ENCODE results near the gene PROSER1.
A peak's percentile ranks its signal among the peaks of the same experiment; 100 is the strongest.

The PROSER1 gene

GRCh38 chr13:39038569-39039030 is 711 bp upstream of the PROSER1 start:
- Mint-ChIP-seq H3K9me3 (ENCODE audit: low read depth) (no peaks in the 10 kb centered on the region), H3K27me3 (no peaks in the 10 kb centered on the region), H3K4me3 (peak overlapping the region; percentile 99), H3K4me1 (ENCODE audit: low read depth) (peaks cover 48% of the 10 kb centered on the region), H3K27ac (peak overlapping the region; percentile 99), H3K36me3 (no peaks in the 10 kb centered on the region)

GRCh38 chr13:39037410-39037879 is 444 bp downstream of the PROSER1 start:
- Mint-ChIP-seq H3K9me3 (ENCODE audit: low read depth) (no peaks in the 10 kb centered on the region), H3K27me3 (no peaks in the 10 kb centered on the region), H3K4me3 (peak overlapping the region; percentile 99), H3K27ac (peak overlapping the region; percentile 99), H3K4me1 (ENCODE audit: low read depth) (peaks cover 54% of the 10 kb centered on the region), H3K36me3 (no peaks in the 10 kb centered on the region)

GRCh38 chr13:39036212-39036611 is 1.7 kb downstream of the PROSER1 start:
- Mint-ChIP-seq H3K27ac (peak overlapping the region; percentile 88), H3K4me1 (ENCODE audit: low read depth) (peaks cover 57% of the 10 kb centered on the region), H3K36me3 (no peaks in the 10 kb centered on the region)

GRCh38 chr13:39035799-39036198 is 2.1 kb downstream of the PROSER1 start:
- H3K27me3 Mint-ChIP-seq, result no peaks in the 10 kb centered on the region
- peak overlapping the region; percentile 97 for H3K4me3 Mint-ChIP-seq
- H3K4me1 Mint-ChIP-seq (ENCODE audit: low read depth), result peaks cover 55% of the 10 kb centered on the region
- peak overlapping the region; percentile 88 for H3K27ac Mint-ChIP-seq
- H3K9me3 Mint-ChIP-seq (ENCODE audit: low read depth), result no peaks in the 10 kb centered on the region
- H3K36me3 Mint-ChIP-seq, result no peaks in the 10 kb centered on the region

More at GRCh38 chr13:39036212-39036611, 1.7 kb downstream of the PROSER1 start:
- H3K4me3 Mint-ChIP-seq, result peak overlapping the region; percentile 97
- no peaks in the 10 kb centered on the region for H3K27me3 Mint-ChIP-seq
- H3K9me3 Mint-ChIP-seq (ENCODE audit: low read depth), result no peaks in the 10 kb centered on the region

GRCh38 chr13:39035204-39035603 is 2.7 kb downstream of the PROSER1 start:
- H3K4me1 Mint-ChIP-seq (ENCODE audit: low read depth), result peaks cover 49% of the 10 kb centered on the region
- H3K9me3 Mint-ChIP-seq (ENCODE audit: low read depth), result no peaks in the 10 kb centered on the region
- no peaks in the 10 kb centered on the region for H3K27me3 Mint-ChIP-seq
- peak overlapping the region; percentile 88 for H3K27ac Mint-ChIP-seq
- peak overlapping the region; percentile 97 for H3K4me3 Mint-ChIP-seq
- H3K36me3 Mint-ChIP-seq, result no peaks in the 10 kb centered on the region

GRCh38 chr13:39034085-39034484 is 3.8 kb downstream of the PROSER1 start:
- no peaks in the 10 kb centered on the region for H3K9me3 Mint-ChIP-seq (ENCODE audit: low read depth)
- no peaks in the 10 kb centered on the region for H3K27me3 Mint-ChIP-seq
- no peaks in the 10 kb centered on the region for H3K36me3 Mint-ChIP-seq
- no peak overlapping the region for H3K27ac Mint-ChIP-seq
- H3K4me3 Mint-ChIP-seq, result peak overlapping the region; percentile 54
- H3K4me1 Mint-ChIP-seq (ENCODE audit: low read depth), result peaks cover 42% of the 10 kb centered on the region

GRCh38 chr13:39032150-39032549 is 5.7 kb downstream of the PROSER1 start:
- no peak overlapping the region for H3K4me3 Mint-ChIP-seq
- no peaks in the 10 kb centered on the region for H3K9me3 Mint-ChIP-seq (ENCODE audit: low read depth)
- H3K27me3 Mint-ChIP-seq, result no peaks in the 10 kb centered on the region
- peaks cover 38% of the 10 kb centered on the region for H3K4me1 Mint-ChIP-seq (ENCODE audit: low read depth)
- H3K27ac Mint-ChIP-seq, result no peak overlapping the region
- H3K36me3 Mint-ChIP-seq, result peaks cover 6% of the 10 kb centered on the region

GRCh38 chr13:39025433-39025839 is 12.5 kb downstream of the PROSER1 start:
- no peaks in the 10 kb centered on the region for H3K9me3 Mint-ChIP-seq (ENCODE audit: low read depth)
- H3K27ac Mint-ChIP-seq, result no peak overlapping the region
- no peak overlapping the region for H3K4me3 Mint-ChIP-seq
- H3K27me3 Mint-ChIP-seq, result no peaks in the 10 kb centered on the region
- H3K4me1 Mint-ChIP-seq (ENCODE audit: low read depth), result no peaks in the 10 kb centered on the region
- peaks cover 12% of the 10 kb centered on the region for H3K36me3 Mint-ChIP-seq

GRCh38 chr13:39023761-39024160 is 14.1 kb downstream of the PROSER1 start:
- Mint-ChIP-seq H3K36me3 (peaks cover 14% of the 10 kb centered on the region), H3K27ac (no peak overlapping the region)

GRCh38 chr13:39023316-39023715 is 14.6 kb downstream of the PROSER1 start:
- Mint-ChIP-seq H3K27ac (no peak overlapping the region), H3K4me3 (no peak overlapping the region), H3K9me3 (ENCODE audit: low read depth) (no peaks in the 10 kb centered on the region), H3K36me3 (peaks cover 14% of the 10 kb centered on the region), H3K27me3 (no peaks in the 10 kb centered on the region), H3K4me1 (ENCODE audit: low read depth) (no peaks in the 10 kb centered on the region)

More at GRCh38 chr13:39023761-39024160, 14.1 kb downstream of the PROSER1 start:
- Mint-ChIP-seq H3K4me3 (no peak overlapping the region), H3K27me3 (no peaks in the 10 kb centered on the region), H3K9me3 (ENCODE audit: low read depth) (no peaks in the 10 kb centered on the region), H3K4me1 (ENCODE audit: low read depth) (no peaks in the 10 kb centered on the region)

GRCh38 chr13:39020853-39021462 is 16.9 kb downstream of the PROSER1 start:
- peaks cover 9% of the 10 kb centered on the region for H3K36me3 Mint-ChIP-seq
- no peaks in the 10 kb centered on the region for H3K9me3 Mint-ChIP-seq (ENCODE audit: low read depth)
- no peak overlapping the region for H3K27ac Mint-ChIP-seq
- H3K4me3 Mint-ChIP-seq, result no peak overlapping the region
- peaks cover 2% of the 10 kb centered on the region for H3K4me1 Mint-ChIP-seq (ENCODE audit: low read depth)
- no peaks in the 10 kb centered on the region for H3K27me3 Mint-ChIP-seq

GRCh38 chr13:39016787-39017186 is 21.1 kb downstream of the PROSER1 start:
- no peaks in the 10 kb centered on the region for H3K27me3 Mint-ChIP-seq
- H3K27ac Mint-ChIP-seq, result peak overlapping the region; percentile 41
- no peak overlapping the region for H3K4me3 Mint-ChIP-seq
- H3K4me1 Mint-ChIP-seq (ENCODE audit: low read depth), result peaks cover 2% of the 10 kb centered on the region
- H3K9me3 Mint-ChIP-seq (ENCODE audit: low read depth), result no peaks in the 10 kb centered on the region
- peaks cover 21% of the 10 kb centered on the region for H3K36me3 Mint-ChIP-seq

- H3K4me3 Mint-ChIP-seq, result no peak overlapping the region
These were observed 21.8 kb downstream of the PROSER1 start for GRCh38 chr13:39016087-39016486.

GRCh38 chr13:39013462-39013861 is 24.4 kb downstream of the PROSER1 start:
- Mint-ChIP-seq H3K27me3 (no peaks in the 10 kb centered on the region), H3K4me3 (no peak overlapping the region), H3K9me3 (ENCODE audit: low read depth) (no peaks in the 10 kb centered on the region), H3K4me1 (ENCODE audit: low read depth) (peaks cover 2% of the 10 kb centered on the region), H3K27ac (no peak overlapping the region), H3K36me3 (peaks cover 25% of the 10 kb centered on the region)

More at GRCh38 chr13:39016087-39016486, 21.8 kb downstream of the PROSER1 start:
- peaks cover 2% of the 10 kb centered on the region for H3K4me1 Mint-ChIP-seq (ENCODE audit: low read depth)
- H3K27ac Mint-ChIP-seq, result no peak overlapping the region
- no peaks in the 10 kb centered on the region for H3K27me3 Mint-ChIP-seq
- H3K36me3 Mint-ChIP-seq, result peaks cover 23% of the 10 kb centered on the region
- no peaks in the 10 kb centered on the region for H3K9me3 Mint-ChIP-seq (ENCODE audit: low read depth)

- Mint-ChIP-seq H3K9me3 (ENCODE audit: low read depth) (no peaks in the 10 kb centered on the region), H3K27me3 (no peaks in the 10 kb centered on the region), H3K36me3 (peaks cover 25% of the 10 kb centered on the region), H3K4me1 (ENCODE audit: low read depth) (peaks cover 2% of the 10 kb centered on the region), H3K27ac (no peak overlapping the region), H3K4me3 (no peak overlapping the region)
These were observed 25.3 kb downstream of the PROSER1 start for GRCh38 chr13:39012608-39013007.

Measured in activated naive CD8-positive, alpha-beta T cell (primary cell).